GM19023 (cell line): ENCODE data around the gene GRAMD1B.

Experiments
- ATAC-seq: cut with Tn5 transposase; IDR thresholded peaks from one replicate; pipeline ENCODE4 v1.9.1; 2021; ENCODE audit warnings: mild to moderate bottlenecking, moderate library complexity; ENCODE audit not compliant: unreplicated experiment

GRAMD1B gene

DNA sequence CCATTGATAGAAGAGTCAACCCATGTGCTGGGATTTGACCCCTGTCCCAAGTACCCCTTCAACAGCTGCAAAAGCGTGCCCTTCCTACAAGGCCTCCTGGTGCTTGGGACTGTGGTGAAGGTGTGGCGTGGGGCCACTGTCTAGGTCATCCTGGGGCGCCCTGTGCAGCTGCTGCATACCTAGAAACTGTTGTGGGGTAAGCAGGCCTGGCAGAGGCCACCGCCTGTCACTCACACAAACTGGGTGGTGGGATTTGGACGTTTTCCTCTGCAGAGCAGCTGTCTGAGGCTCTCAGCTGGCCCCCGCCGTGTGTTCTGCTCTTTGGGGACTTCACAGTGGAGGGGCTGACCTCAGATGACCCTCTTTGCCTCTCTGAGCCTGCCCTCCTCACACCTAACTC, 154.7 kb downstream of the GRAMD1B start:
- no peak for ATAC-seq

DNA sequence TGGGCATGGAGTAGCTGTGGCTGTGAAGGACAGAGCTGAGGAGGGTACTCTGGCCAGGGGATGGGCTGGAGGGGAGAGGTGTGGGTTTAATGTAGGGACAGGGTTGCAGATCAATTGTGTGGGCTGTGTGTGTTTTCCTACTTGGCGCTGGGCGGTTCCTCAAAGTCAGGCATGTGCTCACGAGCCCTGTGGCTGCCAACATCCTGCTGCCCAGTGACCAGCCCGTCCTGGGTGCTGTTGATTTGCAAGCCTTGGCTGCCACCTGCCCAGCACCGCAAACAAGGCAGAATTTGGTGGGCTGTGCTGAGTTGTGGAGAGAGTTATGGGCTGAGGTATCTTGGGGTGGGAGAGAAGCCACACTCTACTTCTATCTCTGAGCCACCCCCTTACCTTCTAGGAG, 155.1 kb downstream of the GRAMD1B start:
- no peak for ATAC-seq

DNA sequence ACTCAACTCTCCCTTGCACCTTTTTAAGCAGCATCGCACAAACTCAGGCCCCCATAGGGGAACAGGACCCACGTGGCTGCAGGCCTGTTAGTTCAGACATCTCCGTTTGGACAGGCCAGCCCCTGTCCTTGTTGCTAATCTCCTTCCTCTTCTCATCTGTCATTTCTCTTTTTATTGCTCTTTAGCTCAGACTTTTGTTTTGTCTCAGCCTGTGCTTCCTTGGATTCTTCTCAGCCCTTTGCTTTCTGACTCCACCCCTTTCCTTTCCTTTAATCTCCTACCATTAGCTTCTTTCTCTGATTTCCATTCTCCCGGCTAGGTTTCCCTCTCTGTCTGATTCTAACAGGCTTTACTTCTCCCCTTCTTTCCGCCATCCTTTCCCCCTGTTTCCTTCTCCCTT, 155.6 kb downstream of the GRAMD1B start:
- ATAC-seq: no peak

DNA sequence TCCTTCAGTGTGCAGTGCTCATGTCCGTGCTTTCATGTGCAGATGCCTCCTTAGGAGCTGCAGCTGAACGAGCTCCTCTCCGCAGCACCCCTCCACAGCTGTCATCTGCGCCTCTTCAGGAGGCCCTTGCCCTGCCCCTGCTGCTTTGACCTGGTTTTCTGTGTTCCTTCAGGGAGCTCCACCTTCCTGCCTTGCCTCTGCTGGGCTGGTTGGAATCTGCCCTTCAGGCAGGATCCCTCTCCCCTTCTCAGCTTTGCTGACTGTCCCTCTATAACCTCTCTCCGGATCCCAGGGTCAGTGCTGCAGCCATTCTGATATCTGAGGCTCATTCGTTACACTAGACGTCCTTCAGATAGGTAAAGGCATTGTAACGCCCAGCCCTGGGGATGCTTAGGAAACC, 156.5 kb downstream of the GRAMD1B start:
- no peak for ATAC-seq

DNA sequence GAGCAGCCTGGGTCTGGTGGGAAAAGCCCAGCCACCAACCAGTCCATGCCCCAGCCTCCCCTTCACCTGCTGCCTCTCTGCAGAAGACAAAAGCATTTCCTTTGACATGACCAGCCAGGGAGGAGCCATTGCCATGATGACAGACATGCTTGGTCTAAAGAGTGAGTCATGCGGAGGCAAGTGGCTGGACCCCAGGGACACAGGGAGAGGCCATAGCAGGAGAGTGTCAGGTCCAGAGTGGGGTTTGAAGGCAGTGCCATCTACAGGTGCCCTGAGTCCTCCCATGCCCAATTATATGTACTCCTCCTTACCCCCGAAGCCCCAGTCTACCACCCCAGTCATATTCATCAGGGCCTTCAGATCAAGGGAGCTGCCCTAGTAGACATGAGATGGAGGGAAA, 157.0 kb downstream of the GRAMD1B start:
- ATAC-seq: no peak

DNA sequence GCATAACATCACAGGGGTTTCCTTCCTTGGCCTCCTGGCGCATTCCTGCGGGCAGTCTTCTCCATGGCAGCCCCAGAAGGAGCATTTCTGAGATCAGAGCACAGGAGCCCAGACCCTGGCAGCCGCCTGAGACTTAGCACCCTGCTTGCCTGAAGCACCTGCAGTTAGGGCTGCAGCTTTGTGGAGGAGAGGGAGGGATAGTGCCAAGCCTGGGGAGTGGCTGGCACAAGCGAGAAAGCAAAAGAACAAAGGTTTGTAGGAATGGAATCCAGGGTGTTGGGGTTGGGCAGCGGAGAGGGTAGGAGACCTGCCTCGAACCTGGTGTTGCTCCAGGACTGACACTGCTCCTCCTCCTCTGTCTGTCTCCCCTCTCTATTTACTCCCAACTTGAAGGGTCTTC, 157.5 kb downstream of the GRAMD1B start:
- no peak for ATAC-seq

DNA sequence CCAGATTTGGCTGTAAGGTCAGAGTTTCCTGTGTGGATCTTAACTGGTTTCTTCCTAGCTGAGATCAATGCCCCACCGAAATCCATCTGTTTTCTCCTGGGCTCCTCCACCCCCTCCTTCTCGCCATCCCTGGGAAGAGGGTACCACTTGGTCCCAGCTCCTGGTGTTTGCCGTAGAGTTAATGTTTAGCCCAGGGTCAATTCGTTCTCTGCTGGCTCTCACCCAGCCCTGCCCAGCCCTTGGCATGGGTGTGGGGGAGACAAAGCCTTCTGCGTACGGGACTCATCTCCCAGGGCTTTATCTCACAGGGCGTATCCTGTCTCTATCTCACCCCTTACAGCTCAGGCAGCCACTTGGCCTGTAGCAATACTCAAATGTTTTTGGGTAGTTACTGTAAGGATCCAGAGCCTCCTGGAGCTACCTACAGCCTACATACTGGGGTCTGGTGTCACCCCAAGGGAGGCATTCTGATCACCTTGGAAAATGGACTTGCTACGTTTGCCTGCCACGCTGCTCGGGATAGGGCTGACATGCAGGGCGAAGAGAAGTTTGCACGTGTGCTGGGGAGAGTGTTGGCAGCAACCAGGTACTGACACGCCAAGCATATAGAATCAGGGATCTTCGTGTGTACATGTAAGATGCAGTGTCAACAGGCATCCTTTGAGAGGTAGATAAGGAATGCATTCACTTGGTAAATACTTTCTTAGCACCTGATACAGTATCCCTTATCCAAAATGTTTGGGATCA, 158.2 kb downstream of the GRAMD1B start:
- no peak for ATAC-seq

DNA sequence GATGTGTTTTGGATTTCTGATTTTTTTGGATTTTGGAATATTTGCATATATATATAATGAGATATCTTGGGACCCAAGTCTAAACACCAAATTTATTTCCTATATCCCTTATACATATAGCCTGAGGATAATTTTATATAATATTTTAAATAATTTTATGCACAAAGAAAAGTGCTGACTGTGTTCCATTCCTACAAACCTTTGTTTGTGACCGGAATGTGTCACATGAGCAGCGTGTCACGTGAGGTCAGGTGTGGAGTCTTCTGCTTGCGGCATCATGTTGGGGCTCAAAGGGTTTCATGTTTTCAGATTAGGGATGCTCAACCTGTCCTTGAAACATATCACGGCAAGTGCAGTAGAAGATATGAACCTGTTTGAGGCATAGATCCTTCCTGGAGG, 158.8 kb downstream of the GRAMD1B start:
- ATAC-seq: no peak

DNA sequence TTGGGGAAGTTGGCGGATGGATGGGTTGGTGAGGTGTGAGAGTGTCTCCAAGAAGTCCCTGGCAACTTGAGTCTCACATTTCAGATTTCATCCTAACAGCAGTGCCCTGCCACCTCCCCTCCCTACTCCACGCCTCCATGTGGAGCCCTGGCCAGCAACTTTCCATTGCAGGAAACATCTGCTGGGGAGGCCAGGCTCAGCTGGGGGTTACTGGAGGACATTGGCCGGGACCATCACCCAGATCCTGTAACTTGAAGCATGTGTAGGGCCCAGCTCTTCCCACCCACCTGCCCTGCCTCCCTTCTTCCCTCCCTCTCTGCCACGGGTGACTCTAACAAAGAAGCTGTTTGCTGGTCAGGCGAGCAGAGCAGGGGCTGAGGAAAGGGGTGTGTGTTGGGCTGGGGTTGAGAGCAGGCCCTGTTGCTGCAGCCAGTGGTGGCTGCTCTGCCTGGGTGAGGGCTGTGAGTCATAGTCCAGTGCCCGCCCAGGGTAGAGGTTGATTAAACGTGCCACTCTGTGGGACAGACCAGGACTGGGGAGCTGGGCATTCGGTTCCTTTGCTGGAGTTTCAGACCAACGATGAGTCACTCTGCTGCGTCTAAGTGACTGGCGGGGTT, 160.3 kb downstream of the GRAMD1B start:
- no peak for ATAC-seq

DNA sequence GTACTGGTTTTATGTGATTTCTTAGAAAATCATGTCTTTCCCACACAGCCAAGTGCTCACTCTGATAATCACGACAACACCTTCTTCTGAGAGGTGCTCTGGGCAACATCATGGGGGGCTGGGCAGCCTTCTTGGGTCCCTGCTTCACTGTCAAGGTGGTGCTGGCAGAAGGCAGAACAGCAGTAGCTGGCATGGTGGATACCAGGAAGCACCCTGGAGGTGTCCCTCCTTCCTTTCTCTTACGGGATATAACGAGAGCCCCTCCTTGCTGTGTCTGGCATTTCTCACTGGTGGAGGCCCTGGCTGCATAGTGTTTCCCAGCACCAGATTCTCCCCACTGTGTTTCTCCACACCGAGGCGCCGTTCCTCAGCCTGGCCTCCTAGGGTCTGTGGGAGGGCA, 163.5 kb downstream of the GRAMD1B start:
- no peak for ATAC-seq

DNA sequence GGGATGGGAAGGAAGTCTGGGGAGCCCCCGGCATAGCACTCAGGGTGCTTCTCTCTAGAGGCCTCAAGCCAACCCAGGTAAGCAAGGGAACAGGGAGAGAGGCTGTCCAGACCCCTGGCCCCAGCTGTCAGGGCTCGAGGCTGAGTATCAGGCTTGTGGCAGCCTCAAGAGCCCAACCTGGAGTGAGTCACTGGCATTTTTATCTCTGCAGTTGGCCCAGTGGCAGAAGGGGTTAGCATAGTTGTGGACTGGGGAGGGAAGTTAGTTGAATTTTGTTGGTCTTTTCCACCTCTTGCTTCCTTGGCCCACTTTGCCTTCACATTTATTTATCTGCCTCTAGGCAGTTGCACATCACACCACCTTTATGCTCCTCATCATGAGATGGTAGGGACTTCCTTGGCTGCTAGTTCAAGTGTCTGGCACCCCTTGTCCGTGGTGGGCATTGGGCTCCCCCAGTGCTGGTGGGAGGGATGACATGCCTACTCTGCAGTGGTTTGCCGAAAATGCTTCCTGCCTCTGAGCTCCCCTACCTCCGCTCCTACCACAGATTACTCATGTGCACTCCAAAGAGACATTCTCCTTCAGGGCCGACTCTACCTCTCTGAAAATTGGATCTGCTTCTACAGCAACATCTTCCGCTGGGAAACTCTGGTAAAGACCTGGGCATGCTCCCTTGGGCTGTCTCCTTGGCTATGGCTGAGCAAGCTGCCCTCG, 164.3 kb downstream of the GRAMD1B start:
- ATAC-seq: no peak

DNA sequence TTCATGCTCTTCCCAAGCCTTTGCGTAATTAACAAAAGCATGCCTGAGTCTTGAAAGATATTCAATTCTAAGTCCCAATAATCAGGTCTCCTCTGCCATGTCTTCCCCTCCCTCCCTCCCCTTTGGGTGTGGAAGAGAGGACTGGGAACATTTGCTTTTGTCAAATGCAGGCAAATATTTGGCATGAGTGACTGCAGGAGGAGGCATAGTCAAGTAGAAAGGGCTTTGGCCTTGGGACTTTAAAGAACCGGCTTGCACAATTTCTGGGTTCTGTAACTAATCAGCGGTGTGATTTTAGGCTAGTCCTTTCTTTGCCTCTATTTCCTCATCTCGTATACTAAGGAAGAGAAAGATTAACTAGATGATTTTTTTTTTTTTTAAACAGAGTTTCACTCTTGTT, 164.9 kb downstream of the GRAMD1B start:
- ATAC-seq: no peak

DNA sequence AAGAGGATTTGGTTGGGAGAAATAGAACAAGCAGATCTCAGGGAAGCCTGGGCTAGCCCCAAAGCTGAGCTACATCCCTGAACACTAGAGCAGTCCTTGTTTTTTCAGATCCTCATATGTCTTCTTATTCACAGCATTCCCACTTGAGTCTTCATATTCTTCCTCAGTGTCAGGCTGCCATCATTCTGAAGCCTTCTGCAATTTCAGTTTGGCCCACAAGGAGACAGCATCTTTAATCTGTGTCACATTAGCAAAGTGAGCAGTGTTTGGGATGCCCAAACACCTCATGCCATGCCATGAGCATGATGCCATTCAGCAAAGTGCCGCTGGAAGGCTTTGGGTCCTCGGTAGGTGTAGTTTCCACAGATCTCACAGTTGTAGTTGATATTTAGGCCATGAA, 167.8 kb downstream of the GRAMD1B start:
- ATAC-seq: no peak

DNA sequence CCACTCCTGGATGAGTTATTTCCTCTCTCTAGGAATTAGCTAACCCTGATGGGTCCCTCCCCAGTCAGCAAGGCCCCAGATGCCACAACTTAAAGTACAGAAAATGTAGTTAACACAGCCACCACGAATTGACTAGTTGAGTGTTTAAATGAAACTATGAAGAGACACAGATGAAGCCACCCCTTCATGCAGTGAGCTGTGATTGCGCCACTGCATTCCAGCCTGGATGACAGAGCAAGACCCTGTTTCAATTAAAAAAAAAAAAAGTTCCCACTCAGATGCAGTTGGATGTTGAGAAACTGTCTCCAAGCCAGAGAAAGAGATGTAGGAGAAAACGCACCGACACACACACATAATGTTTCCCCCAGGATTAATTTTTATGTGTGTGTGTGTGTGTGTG, 171.1 kb downstream of the GRAMD1B start:
- no peak for ATAC-seq

DNA sequence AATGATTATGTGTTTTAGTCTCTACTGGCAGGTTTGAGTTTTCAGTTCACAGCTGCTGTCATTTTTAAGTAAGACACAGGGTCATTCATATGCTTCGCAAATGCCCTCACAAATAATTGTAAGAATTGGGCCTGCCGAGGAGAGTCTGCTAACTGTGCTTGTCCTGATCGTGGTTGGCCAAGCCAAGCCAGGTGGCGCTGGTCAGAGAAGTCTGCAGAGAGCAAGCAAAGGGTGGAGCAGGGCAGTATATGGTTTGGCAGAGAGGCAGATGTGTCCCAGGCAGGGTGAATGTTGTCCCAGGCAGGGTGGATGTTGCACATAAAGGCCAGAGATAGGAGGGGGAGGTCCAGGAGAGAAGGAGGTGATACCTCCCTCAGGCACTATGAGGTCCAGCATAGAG, 171.7 kb downstream of the GRAMD1B start:
- ATAC-seq: no peak

DNA sequence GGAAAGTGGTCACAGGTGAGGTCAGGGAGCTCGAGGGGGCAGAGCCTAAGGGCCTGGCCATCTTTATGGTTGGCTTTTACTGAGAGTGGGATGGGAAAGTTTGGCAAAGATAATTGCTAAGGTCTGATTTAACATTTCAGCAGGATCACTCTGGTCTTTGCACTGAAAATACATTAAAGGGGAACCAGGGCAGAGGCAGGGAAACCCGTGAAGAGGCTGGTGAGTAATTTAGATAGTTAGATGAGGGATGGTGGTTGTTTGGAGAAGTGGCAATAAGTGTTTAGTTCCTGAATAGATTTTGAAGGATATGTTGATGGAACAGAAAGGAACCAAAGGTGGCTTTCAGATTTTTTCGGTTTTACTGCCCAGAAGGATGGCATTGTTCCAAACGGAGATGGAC, 173.6 kb downstream of the GRAMD1B start:
- ATAC-seq: no peak

DNA sequence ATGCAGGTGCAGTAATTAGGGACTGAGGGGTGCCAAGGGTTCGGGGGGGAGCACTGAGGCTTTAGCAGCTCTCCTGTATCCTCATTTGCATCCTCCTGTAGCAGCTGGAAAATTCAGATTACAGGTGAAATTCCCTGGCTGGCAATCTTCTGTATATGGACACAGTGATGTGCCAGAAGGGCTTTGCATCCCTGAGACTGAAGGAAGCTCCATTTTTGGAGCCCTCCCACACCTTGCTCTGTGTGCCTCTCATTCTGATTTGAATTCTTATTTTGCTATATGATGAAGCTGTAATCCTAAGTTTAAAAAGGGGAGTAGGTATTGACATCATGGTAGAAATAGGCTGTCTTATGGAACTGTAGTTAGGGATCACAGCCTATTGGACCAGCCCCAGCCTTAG, 177.7 kb downstream of the GRAMD1B start:
- ATAC-seq: no peak

DNA sequence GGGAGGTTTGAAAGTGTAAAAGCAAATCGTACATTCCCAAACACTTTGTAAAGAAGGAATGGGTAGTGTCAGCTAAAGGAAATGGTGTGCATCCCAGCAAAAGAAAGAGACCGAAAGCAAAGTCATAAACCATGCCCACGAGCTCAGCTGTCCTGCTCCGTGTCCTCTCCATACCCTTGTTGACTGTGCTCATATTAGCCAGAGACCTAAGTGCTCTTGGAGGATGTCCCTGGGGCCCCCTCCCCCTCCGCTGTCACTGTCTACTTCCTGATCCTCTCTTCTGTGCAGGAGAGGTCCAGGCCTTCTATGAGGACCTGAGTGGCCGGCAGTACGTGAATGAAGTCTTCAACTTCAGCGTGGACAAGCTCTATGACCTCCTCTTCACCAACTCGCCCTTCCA, 178.3 kb downstream of the GRAMD1B start:
- ATAC-seq: no peak

DNA sequence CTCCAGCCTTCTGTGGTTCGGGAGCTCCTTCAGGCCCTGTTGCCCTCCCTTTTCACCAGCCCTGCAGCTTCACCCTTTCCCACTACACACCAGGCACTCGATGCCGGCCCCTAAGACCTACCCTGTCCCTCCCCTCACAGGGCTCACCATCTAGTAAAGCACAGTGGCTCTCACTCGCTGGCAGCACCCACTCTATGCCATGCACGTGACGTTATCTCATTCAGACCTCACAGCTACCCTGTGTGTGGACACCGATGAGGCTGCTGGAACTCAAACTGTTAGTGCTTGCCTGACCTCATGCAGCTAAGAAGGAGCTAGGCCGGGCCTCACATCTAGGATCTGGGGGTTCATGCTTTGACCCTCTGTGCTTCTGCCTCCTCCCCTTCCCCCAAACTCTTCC, 178.9 kb downstream of the GRAMD1B start:
- ATAC-seq: no peak

DNA sequence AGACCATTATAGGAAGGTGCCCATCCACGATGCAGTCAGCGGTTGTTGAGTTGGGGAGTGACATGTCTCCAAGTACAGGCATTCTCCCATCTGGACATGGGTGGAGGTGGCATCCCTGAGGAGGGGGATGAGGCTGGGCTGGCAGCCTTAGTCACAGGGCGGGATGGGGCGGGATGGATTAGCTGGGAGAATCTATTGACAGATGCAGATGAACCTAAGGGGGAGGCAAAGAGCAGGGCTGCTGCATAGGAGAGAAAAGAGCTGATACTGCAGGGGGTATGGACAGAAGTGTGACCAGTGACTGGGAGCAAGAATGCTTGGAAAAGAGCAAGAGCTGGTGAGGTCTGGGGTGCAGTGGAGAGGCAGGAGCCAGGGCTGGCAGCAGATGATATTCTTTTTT, 181.6 kb downstream of the GRAMD1B start:
- no peak for ATAC-seq

DNA sequence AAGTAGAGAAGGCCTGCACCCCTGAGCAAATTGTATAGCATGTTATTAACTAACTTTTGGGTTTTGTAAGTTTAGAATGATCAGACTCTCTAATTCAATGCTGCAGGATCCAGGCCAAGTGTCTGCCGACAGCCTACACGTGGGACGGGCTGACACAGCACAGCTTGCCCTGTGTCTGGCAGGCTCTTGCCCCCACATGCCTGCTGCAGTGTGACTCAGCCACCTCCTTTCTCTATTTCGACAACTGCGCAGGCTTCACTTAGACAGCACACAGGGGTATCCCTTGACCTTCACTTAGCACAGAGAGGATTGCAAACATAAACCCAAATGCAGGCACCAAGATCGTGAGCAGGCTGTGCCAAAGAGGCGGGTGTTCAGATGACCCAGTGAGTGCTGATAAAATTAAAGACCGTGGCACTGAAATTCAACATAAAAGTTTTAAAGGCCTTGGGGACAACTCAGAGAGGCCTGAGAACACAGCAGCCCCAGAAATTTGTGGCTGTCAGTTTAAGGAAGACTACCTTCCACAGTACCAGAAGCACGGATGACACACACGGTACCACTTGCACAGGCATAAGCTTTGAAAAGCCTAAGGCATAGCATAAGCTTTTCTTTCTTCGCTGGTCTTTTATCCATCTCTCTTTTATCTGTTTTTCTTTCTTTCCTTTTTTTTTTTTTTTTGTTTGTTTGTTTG, 186.6 kb downstream of the GRAMD1B start:
- no peak for ATAC-seq

DNA sequence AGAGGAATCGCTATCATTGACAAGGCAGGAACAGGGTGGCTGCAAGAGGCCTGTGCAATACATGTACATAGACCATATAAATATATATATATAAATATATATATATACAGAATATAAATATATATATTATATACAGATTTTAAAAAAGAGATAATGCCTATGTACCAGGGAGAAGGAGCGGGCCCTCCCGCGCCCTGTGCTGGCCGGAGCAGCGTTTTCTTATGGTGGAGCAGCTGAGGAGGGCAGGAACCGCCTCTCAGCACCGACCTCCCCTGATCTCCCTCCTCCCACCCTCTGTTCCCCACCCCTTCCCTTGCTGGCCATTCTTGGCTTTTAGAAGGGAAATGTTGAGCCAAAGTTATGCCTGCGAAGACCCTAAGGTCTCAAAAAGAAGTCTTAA, 192.5 kb downstream of the GRAMD1B start:
- ATAC-seq: no peak
